Measurements from ENCODE around the gene YIPF4. TPM values are rescaled to one million over a fixed set of nuclear protein-coding genes. Genes with fewer than 3 reads are reported as not detected.
"Not testable (repeated sequence)": the region's sequence is repeated elsewhere in the genome, so short reads cannot be mapped to it uniquely, and the experiment has no call there.

Gene YIPF4
- total RNA-seq, 2 experiments from 2014 or later = 32.1 to 40.5 TPM

- ChIA-PET CTCF (no interaction called here), POLR2A (interaction anchor here (1.0 to 1.3 kb wide), 2 partner anchors 11 to 15 kb away, joined by 3 to 4 read pairs; no protein-coding TSS in a partner anchor)
- H3K27ac Mint-ChIP-seq = peak overlapping the region; percentile 95
- peak; percentile 44 for DNase-seq
- H3K36me3 Mint-ChIP-seq (ENCODE audit: low read depth) = peaks cover 32% of the 10 kb centered on the region
- ATAC-seq = peak; percentile 16
- H3K27me3 Mint-ChIP-seq = no peaks in the 10 kb centered on the region
- H3K4me3 Mint-ChIP-seq = peak overlapping the region; percentile 83
- peaks cover 4% of the 10 kb centered on the region for H3K9me3 Mint-ChIP-seq
- H3K4me1 Mint-ChIP-seq (ENCODE audit: low read depth) = peaks cover 34% of the 10 kb centered on the region
- TF ChIP-seq CTCF (IDR thresholded peaks at IDR 0.05) = no peak
- intact Hi-C loops (cut with micrococcal nuclease) = no loop called here
Measured at GRCh38 chr2:32357318-32358110, 79.8 kb downstream of the YIPF4 start.

GRCh38 chr2:32358111-32358482 lies 80.4 kb downstream of the YIPF4 start:
- H3K36me3 Mint-ChIP-seq (ENCODE audit: low read depth) = peaks cover 33% of the 10 kb centered on the region
- H3K4me1 Mint-ChIP-seq (ENCODE audit: low read depth) = peaks cover 36% of the 10 kb centered on the region
- DNase-seq = no peak
- H3K4me3 Mint-ChIP-seq = peak overlapping the region; percentile 83
- H3K27ac Mint-ChIP-seq = peak overlapping the region; percentile 85
- H3K27me3 Mint-ChIP-seq = no peaks in the 10 kb centered on the region
- TF ChIP-seq CTCF (IDR thresholded peaks at IDR 0.05) = no peak
- H3K9me3 Mint-ChIP-seq = peaks cover 4% of the 10 kb centered on the region
- intact Hi-C loops (cut with micrococcal nuclease) = no loop called here
- CTCF ChIA-PET = no interaction called here
- no peak for ATAC-seq
- POLR2A ChIA-PET = interaction anchor here (1.0 to 1.3 kb wide), 2 partner anchors 10 to 15 kb away, joined by 3 to 4 read pairs; no protein-coding TSS in a partner anchor

GRCh38 chr2:32360416-32360815 lies 82.7 kb downstream of the YIPF4 start:
- DNase-seq = no peak
- H3K4me1 Mint-ChIP-seq (ENCODE audit: low read depth) = peaks cover 53% of the 10 kb centered on the region
- POLR2A ChIA-PET = interaction anchor here (0.5 kb wide), 1 partner anchor 27 kb away, joined by 3 read pairs; no protein-coding TSS in a partner anchor
- H3K9me3 Mint-ChIP-seq = peaks cover 4% of the 10 kb centered on the region
- H3K36me3 Mint-ChIP-seq (ENCODE audit: low read depth) = peaks cover 40% of the 10 kb centered on the region
- peak overlapping the region; percentile 19 for H3K27ac Mint-ChIP-seq
- TF ChIP-seq CTCF (IDR thresholded peaks at IDR 0.05) = no peak
- no peaks in the 10 kb centered on the region for H3K27me3 Mint-ChIP-seq
- CTCF ChIA-PET = no interaction called here
- H3K4me3 Mint-ChIP-seq = no peak overlapping the region
- ATAC-seq = no peak
- intact Hi-C loops (cut with micrococcal nuclease) = no loop called here

- ATAC-seq; H3K27ac Mint-ChIP-seq; H3K27me3 Mint-ChIP-seq; intact Hi-C loops (cut with micrococcal nuclease); H3K9me3 Mint-ChIP-seq; POLR2A ChIA-PET; DNase-seq; H3K4me3 Mint-ChIP-seq: not testable (repeated sequence)
- Mint-ChIP-seq H3K36me3 (ENCODE audit: low read depth) (peaks cover 41% of the 10 kb centered on the region), H3K4me1 (ENCODE audit: low read depth) (peaks cover 67% of the 10 kb centered on the region)
- CTCF ChIA-PET = interaction anchor here (0.7 kb wide), 1 partner anchor 12 kb away, joined by 3 read pairs; no protein-coding TSS in a partner anchor
Measured at GRCh38 chr2:32362997-32363396, 85.3 kb downstream of the YIPF4 start.

GRCh38 chr2:32363597-32363996 lies 85.9 kb downstream of the YIPF4 start:
- no peak for DNase-seq
- intact Hi-C loops (cut with micrococcal nuclease) = no loop called here
- Mint-ChIP-seq H3K4me1 (ENCODE audit: low read depth) (peaks cover 64% of the 10 kb centered on the region), H3K27me3 (no peaks in the 10 kb centered on the region), H3K9me3 (peaks cover 4% of the 10 kb centered on the region), H3K4me3 (no peak overlapping the region), H3K36me3 (ENCODE audit: low read depth) (peaks cover 35% of the 10 kb centered on the region), H3K27ac (peak overlapping the region; percentile 30)
- ChIA-PET POLR2A (interaction anchor here (0.7 kb wide), 1 partner anchor 32 kb away, joined by 3 read pairs; no protein-coding TSS in a partner anchor), CTCF (no interaction called here)
- TF ChIP-seq CTCF (IDR thresholded peaks at IDR 0.05) = no peak
- no peak for ATAC-seq

- H3K27me3 Mint-ChIP-seq; POLR2A ChIA-PET; H3K9me3 Mint-ChIP-seq; H3K27ac Mint-ChIP-seq; CTCF ChIA-PET; DNase-seq; intact Hi-C loops (cut with micrococcal nuclease); H3K4me3 Mint-ChIP-seq; ATAC-seq: not testable (repeated sequence)
- peaks cover 29% of the 10 kb centered on the region for H3K36me3 Mint-ChIP-seq (ENCODE audit: low read depth)
- peaks cover 64% of the 10 kb centered on the region for H3K4me1 Mint-ChIP-seq (ENCODE audit: low read depth)
Measured at GRCh38 chr2:32364290-32364689, 86.6 kb downstream of the YIPF4 start.

- POLR2A ChIA-PET; H3K4me3 Mint-ChIP-seq; intact Hi-C loops (cut with micrococcal nuclease); DNase-seq; H3K27ac Mint-ChIP-seq; H3K27me3 Mint-ChIP-seq; ATAC-seq; H3K9me3 Mint-ChIP-seq: not testable (repeated sequence)
- CTCF ChIA-PET = interaction anchor here (1.4 kb wide), 1 partner anchor 14 kb away, joined by 3 read pairs; no protein-coding TSS in a partner anchor
- Mint-ChIP-seq H3K36me3 (ENCODE audit: low read depth) (peaks cover 25% of the 10 kb centered on the region), H3K4me1 (ENCODE audit: low read depth) (peaks cover 60% of the 10 kb centered on the region)
Measured at GRCh38 chr2:32365679-32366078, 88.0 kb downstream of the YIPF4 start.

All from activated CD8-positive, alpha-beta T cell treated with anti-CD3 and anti-CD28 coated beads for 36 hours (primary cell).